Esophagus squamous epithelium (tissue), 4 donors: ENCODE results near the gene NFIB.

Experiments used
- CTCF ChIP-seq, 6 experiments: fragments of 450-650 bp in 4 of 6; fragments of 200-600 bp in 2 of 6; sonication (generic) in 2 of 6; IDR thresholded peaks; one replicate each; pipeline ENCODE4 v1.5.1; 2016 to 2019; ENCODE audit warnings: antibody characterized with exemption in 6 of 6, mild to moderate bottlenecking in 4 of 6, moderate library complexity in 4 of 6
- POLR2A ChIP-seq, 4 donors: fragments of 450-650 bp; IDR thresholded peaks; one replicate each; pipeline ENCODE4 v1.6.1; 2017; ENCODE audit warnings: antibody characterized with exemption in 4 of 4, mild to moderate bottlenecking in 4 of 4, moderate library complexity in 3 of 4

- TF ChIP-seq CTCF (IDR thresholded peaks at IDR 0.05) = no peak
- TF ChIP-seq POLR2A (IDR thresholded peaks at IDR 0.05) = no peak
These were observed 17.3 kb downstream of the NFIB start for GRCh38 chr9:14296495-14297113.
